Right lobe of liver (tissue), 6 donors: ENCODE measurements around the gene SEMA4D. TPM values are rescaled to one million over a fixed set of nuclear protein-coding genes. Genes with fewer than 3 reads are reported as not detected.

Experiments used
- ATAC-seq, 4 donors: fragments of 200-7000 bp; cut with Tn5 transposase; one replicate each; pipeline ENCODE4 v1.9.1; 2020; ENCODE audit warnings: mild to moderate bottlenecking in 4 of 4, moderate library complexity in 4 of 4
- DNase-seq, 3 donors: peaks; one replicate each; pipeline ENCODE4 v3.0.0-alpha.2; 2020
- H3K27ac ChIP-seq, 3 donors: fragments of 200-600 bp; one replicate each; pipeline ENCODE4 v1.8.0; 2022
- H3K27me3 ChIP-seq, 2 donors: fragments of 200-600 bp; one replicate each; pipeline ENCODE4 v1.8.0; 2022
- H3K36me3 ChIP-seq, 4 donors: fragments of 200-600 bp; sonication (generic) in 1 of 4; one replicate each; pipeline versions ENCODE4 v1.5.1 to v1.8.0; 2017 to 2022; ENCODE audit warnings: control low read depth in 1 of 4
- H3K4me1 ChIP-seq, 4 donors: fragments of 200-600 bp; sonication (generic) in 1 of 4; one replicate each; pipeline versions ENCODE4 v1.5.1 to v1.8.0; 2017 to 2022; ENCODE audit warnings: control low read depth in 1 of 4
- H3K4me3 ChIP-seq, 3 donors: fragments of 200-600 bp; one replicate each; pipeline ENCODE4 v1.8.0; 2022
- H3K9me3 ChIP-seq, 4 donors: fragments of 200-600 bp; sonication (generic) in 1 of 4; one replicate each; pipeline versions ENCODE4 v1.5.1 to v1.8.0; 2017 to 2022; ENCODE audit warnings: control low read depth in 1 of 4
- CTCF ChIP-seq, 4 donors: fragments of 200-600 bp in 3 of 4; fragments of 450-650 bp in 1 of 4; IDR thresholded peaks; one replicate each; pipeline versions ENCODE4 v1.5.1 to v1.8.0; 2016 to 2022; ENCODE audit warnings: antibody characterized with exemption in 4 of 4, mild to moderate bottlenecking in 2 of 4
- POLR2A ChIP-seq: fragments of 450-650 bp; IDR thresholded peaks from one replicate; pipeline ENCODE4 v1.6.1; 2017; ENCODE audit warnings: antibody characterized with exemption, mild to moderate bottlenecking
- WGBS: methylation state at CpG from one replicate; pipeline ENCODE4 v1.1.6; 2018; ENCODE audit warnings: low coverage, low lambda C conversion rate; ENCODE audit not compliant: insufficient coverage; ENCODE audit errors: missing lambda C conversion rate; 5-methylcytosine and 5-hydroxymethylcytosine counted together
- intact Hi-C, 2 donors: fragments of 100-400 bp; cut with DNase I; formaldehyde crosslinking; loops; one replicate each; pipeline versions ENCODE4 v1.11.2 to v1.14.1; 2022
- total RNA-seq, 6 experiments: library from RNA; depleted of rRNA in 2 of 6; stranded (reverse); fragments of >200 nt in 2 of 6; fragmentation: NEBNext Ultra II Directional in 3 of 6; extraction: Animal tissue kit (Norgen Biotek cat#: 25700) in 3 of 6; gene quantifications; one replicate each; pipeline versions ENCODE4 v1.1.0 to v1.2.4, GENCODE V29; 2016 to 2023
- donor health status: DM: no; HTN: yes; CAD: no.
- donor health status: DM: no; HTN: no; CAD: no.
- donor health status: DM: no; HTN: no; CAD: no.
- donor health status: DM: no; HTN: yes; CAD: no.
- donor health status: DM: no; HTN: yes; CAD: no.

SEMA4D gene
- total RNA-seq, 6 experiments from 2014 or later = 2.0 to 7.5 (median 3.5) TPM

GRCh38 chr9:89402695-89403427 is 95.1 kb downstream of the SEMA4D start:
- no peak for TF ChIP-seq CTCF (IDR thresholded peaks at IDR 0.05)
- no peak for TF ChIP-seq POLR2A
- no peak overlapping the region for H3K4me3 ChIP-seq
- 75% methylated on average over 1 of the region's 14 CpGs for WGBS
- intact Hi-C loops = no loop called here
- no peaks in the 10 kb centered on the region for H3K9me3 ChIP-seq
- no peaks in the 10 kb centered on the region for H3K27me3 ChIP-seq
- H3K36me3 ChIP-seq = no peaks in the 10 kb centered on the region
- DNase-seq = no peak
- ATAC-seq = no peak
- H3K4me1 ChIP-seq = no peaks in the 10 kb centered on the region
- H3K27ac ChIP-seq = no peak overlapping the region

DNA sequence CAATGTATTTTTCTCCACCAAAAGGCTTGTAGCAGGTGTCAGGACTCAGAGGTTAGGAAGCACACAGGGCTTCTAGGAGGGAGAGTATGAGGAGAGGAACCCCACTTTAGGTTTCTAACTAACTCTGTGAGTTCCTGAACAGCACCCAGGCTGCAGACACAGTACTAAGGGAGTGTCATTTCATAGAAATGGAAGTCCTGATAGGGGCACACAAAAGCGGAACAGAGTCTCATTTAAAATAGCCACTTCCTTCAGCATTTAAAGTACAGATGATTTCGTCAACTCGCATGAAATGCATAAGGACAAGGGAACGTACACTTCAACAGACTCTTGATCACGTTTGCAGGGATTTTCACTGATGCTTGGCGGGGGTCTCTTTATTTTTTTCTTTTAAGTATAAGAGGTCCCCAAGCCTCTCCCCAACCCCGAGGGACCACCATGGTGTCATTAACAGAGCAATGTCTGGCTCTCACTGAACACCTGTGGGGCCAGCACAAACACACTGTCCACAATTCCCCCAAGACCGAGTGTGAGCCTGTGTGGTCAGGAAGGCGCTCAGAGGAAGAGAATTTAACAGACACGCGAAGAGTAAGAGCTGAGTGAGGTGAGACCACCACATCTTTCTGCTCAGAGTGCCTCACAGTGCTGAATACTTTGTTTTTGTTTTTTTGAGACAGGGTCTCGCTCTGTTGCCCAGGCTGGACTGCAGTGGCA is 97.4 kb downstream of the SEMA4D start:
- no peaks in the 10 kb centered on the region for H3K9me3 ChIP-seq
- H3K4me3 ChIP-seq = no peak overlapping the region
- intact Hi-C loops = no loop called here
- H3K4me1 ChIP-seq = no peaks in the 10 kb centered on the region
- ATAC-seq = peak; percentile 40 to 81 (median 65)
- no peak for DNase-seq
- no peaks in the 10 kb centered on the region for H3K27me3 ChIP-seq
- no peaks in the 10 kb centered on the region for H3K36me3 ChIP-seq
- 54% methylated on average over 11 of the region's 12 CpGs for WGBS
- H3K27ac ChIP-seq = no peak overlapping the region
- TF ChIP-seq POLR2A (no peak), CTCF (IDR thresholded peaks at IDR 0.05) (no peak)

GRCh38 chr9:89398621-89399020 is 99.3 kb downstream of the SEMA4D start:
- no peak overlapping the region for H3K4me3 ChIP-seq
- no peaks in the 10 kb centered on the region for H3K27me3 ChIP-seq
- 74% methylated on average over 3 of the region's 5 CpGs for WGBS
- intact Hi-C loops = loop anchor here in 1 of 2 donors (10.0 kb wide), 1 partner anchor 136 kb away; no protein-coding TSS in a partner anchor
- DNase-seq (no peak), ATAC-seq (no peak)
- H3K36me3 ChIP-seq = no peaks in the 10 kb centered on the region
- TF ChIP-seq POLR2A = no peak
- TF ChIP-seq CTCF (IDR thresholded peaks at IDR 0.05) = no peak
- no peak overlapping the region for H3K27ac ChIP-seq
- no peaks in the 10 kb centered on the region for H3K9me3 ChIP-seq
- no peaks in the 10 kb centered on the region for H3K4me1 ChIP-seq

DNA sequence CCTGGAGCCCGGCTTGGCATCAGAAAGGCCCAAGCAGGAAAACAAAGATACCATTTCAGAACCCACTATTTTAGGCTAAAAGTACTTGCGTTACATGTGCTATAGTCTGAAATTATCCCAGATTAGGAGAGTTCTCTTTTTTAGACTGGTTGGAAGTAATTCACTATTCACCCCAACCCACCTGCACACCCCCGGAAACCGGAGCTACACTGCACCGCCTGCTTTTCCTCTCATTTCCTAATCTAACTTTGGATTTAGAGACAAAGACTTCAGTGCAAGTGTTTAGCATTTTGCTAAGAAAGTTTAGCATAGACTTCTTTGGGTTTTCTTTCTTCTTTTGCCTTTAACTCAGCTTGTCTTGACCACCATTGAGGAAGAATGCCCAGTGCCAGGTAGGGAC is 100.4 kb downstream of the SEMA4D start:
- intact Hi-C loops = loop anchor here in 1 of 2 donors (10.0 kb wide), 1 partner anchor 137 kb away; no protein-coding TSS in a partner anchor
- TF ChIP-seq POLR2A = no peak
- no peak for TF ChIP-seq CTCF (IDR thresholded peaks at IDR 0.05)
- no peaks in the 10 kb centered on the region for H3K4me1 ChIP-seq
- H3K4me3 ChIP-seq = no peak overlapping the region
- H3K9me3 ChIP-seq = no peaks in the 10 kb centered on the region
- H3K27me3 ChIP-seq = no peaks in the 10 kb centered on the region
- no peak overlapping the region for H3K27ac ChIP-seq
- ATAC-seq = no peak
- H3K36me3 ChIP-seq = no peaks in the 10 kb centered on the region
- no peak for DNase-seq
- WGBS = 100% methylated on average over 3 of the region's 5 CpGs
